HG03064 (cell line): Measurements from ENCODE around the gene CENPF.
A peak's percentile ranks its signal among the peaks of the same experiment; 100 is the strongest.
"Not testable (repeated sequence)": the region's sequence is repeated elsewhere in the genome, so short reads cannot be mapped to it uniquely, and the experiment has no call there.

Source experiments
- ATAC-seq: cut with Tn5 transposase; IDR thresholded peaks from one replicate; pipeline ENCODE4 v1.9.1; 2021; ENCODE audit warnings: low read depth; ENCODE audit not compliant: unreplicated experiment

The CENPF gene

DNA sequence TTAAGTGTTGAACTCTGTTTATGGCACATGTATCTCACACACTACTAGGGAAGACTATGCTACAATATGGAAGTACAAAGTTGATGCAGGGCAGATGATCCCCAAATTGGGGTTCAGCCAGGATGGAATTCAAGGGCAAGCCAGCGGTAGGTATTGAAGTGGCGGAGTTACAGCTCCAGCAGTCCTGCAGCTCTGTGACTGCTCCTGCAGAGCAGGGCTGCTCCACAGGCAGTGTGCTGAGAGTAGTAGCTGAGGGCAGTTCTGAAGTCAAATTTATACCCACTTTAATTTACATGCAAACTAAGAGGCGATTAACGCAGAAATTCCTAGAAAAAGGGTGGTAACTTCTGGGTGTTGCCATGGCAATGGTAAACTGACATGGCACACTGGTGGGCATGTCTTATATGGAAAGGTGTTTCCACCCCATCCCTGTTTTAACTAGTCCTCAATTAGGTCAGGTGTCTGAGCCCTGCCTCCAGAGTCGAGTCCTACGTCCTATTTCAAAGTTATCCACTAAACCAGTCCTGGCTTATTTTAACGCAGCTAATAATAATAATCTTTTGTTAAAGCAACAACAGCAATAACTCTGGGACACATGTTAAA, 20.6 kb upstream of the CENPF start:
- ATAC-seq, result no peak

- ATAC-seq, result no peak
These were observed 19.9 kb upstream of the CENPF start for GRCh38 chr1:214583113-214583512.

DNA sequence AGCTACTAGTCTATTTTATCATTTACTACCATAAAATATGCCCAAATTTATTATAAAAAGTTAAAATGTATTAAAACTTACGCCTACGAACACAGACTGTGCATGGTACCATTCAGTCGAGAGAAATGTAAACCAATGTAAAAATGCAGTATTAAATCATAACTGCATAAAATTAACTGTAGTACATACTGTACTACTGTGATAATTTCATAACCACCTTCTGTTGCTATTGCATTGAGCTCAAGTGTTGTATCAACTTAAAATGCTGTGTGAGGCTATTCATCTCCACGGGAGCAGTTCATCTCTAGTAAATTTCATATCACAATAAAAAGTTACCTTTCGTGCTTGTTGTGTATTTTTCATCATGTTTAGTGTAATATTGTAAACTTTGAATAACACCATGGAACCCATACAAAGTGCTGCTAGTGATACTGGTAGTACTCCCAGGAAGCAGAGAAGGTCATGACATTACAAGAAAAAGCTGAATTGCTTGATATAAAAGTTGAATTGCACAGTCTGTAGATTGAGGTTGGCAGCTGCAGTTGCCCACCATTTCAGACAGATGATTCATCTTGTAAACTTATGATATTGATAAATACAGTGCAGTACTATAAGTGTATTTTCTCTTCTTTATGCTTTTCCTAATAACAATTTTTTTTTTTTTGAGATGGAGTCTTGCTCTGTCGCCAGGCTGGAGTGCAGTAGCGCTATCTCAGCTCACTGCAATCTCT, 19.0 kb upstream of the CENPF start:
- ATAC-seq, result no peak

DNA sequence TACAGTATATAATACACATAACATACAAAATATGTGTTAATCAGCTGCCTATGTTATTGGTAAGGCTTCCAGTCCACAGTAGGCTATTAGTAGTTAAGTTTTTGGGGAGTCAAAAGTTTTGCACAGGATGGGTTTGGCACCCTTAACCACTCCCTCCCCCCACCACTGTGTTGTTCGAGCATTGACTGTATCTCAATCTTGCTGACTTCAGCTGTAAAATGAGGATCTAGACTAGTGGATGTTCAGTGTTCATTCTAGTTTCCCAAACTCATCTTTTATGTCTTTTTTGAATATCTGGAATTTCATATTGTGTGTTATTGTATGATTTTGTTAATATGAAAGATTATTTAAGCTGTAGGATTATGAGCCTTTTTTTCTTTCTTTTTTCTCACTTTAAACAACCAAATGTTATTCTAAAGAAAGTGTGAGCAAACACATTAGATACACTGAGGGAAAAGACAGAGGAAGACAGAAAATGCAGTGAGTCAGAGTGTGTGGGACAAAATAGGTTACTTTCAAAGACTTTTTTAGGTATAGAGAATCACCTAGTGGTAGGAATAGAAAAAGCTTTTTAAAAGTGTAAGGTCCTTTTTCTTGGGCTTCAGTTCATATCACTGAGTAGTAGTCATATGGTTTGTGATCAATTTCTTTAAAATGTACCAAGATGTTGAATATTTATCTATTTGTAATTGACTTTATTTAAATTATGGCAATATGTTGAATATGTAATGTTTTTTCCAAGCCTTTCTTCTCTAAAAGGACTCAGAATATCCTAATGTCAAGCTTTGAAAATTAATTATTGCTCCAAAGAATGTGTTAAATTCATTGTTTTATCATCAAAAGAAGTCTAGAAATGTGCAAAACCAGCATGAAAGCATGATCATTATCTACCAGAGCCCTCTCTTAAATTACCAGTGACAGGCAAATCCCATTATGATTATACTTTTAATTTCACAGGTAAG, 17.9 kb upstream of the CENPF start:
- ATAC-seq, result no peak

DNA sequence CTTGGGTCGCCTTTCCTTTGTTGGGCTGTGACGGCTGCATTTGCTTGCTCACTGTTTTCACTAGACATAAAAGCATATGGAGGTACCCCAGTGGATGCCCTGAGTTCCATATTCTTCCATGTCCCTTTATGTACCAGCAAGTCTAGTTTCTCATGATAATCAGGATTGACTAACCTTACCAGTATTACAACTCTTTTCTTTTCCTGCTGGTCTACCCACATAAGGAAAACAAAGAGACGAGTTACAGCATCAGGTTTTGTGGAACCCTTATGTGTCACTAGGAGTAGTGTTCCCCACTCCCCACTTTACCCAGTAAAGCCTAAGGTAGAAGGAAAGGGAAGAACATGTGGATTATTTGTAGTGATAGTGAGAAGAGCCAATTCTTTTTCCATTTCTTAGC, 16.4 kb upstream of the CENPF start:
- ATAC-seq, result no peak

GRCh38 chr1:214587165-214587564, 15.8 kb upstream of the CENPF start:
- no peak for ATAC-seq

DNA sequence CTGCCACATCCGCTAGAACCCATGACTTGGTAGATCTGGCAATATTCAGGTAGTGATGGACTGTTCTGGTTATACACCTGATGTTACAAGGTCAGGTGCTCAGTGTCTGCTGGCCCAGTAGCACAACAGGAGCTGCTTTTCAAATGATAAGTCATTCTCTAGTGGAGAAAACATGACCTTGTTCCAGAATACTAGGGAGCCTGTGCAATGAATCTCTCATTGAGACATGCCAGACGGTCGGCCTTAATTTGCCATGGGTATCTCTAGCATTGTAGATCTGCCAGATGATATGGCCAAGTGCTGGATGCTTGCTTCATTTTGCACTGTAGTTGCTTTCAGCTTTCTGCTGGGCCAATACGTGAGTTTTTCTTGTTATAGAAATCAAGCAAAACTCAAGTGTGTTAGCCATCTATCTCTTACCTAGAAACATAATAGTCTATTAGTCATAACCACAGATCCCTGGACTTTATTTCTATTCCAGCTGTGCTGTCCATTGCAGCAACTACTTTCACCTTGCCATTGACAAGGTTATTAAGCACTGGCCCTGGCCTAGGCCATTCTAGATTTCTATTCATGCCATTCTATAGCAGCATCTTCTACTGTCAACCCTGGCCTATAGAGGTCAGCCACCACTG, 13.9 kb upstream of the CENPF start:
- ATAC-seq, result no peak

- no peak for ATAC-seq
These were observed 12.3 kb upstream of the CENPF start for GRCh38 chr1:214590696-214591095.

DNA sequence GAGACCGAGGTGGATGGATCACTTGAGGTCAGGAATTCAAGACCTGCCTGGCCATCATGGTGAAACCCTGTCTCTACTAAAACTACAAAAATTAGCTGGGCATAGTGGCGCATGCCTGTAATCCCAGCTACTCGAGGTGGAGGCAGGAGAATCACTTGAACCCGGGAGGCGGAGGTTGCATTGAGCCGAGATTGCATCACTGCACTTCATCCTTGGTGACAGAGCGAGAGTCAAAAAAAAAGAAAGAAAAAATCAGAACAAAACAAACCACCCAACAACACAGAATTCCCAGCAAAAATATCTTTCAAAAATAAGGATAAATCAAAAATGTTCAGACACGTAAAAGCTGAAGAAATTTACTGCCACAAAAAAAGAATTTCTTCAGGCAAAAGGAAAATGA, 11.1 kb upstream of the CENPF start:
- ATAC-seq, result not testable (repeated sequence)

- no peak for ATAC-seq
These were observed 9.8 kb upstream of the CENPF start for GRCh38 chr1:214593158-214593557.

DNA sequence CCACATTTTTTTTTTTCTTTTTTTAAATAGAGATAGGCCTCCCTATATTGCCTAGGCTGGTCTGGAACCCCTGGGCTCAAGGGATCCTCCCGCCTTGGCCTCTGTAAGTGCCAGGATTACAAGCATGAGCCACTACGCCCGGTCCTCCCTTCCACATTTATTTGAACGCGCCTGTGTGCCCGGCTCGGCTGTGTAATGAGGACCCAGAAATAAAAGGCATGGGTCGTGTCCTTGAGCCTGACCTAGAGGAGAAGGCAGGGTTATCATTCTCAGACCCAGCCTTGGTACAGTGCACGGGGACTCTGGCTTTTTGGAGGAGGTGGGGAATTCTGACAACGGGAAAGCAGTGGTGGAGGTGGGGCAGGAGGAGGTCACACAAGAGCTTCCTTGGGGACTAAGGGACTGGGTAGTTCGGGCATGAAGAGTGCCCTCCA, 841 bp downstream of the CENPF start:
- no peak for ATAC-seq

DNA sequence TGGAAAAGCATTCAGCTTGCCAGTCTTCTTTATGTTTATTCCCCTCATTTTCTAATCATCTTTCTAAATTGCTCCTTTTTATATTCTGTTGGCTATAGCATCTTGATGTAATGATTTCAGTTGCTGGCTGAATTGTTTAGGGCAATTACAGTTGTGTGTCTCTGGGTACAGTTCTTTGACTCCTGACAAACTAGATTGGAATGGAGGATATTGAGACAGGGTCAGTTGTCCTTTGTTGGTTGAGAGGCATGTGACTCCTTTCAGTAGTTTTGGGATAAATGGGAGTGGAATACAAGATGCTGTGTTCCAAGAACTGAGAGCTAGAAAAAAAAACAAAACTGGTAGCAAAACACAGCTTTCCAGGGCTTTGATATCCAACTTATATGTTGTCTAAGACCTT, 1.5 kb downstream of the CENPF start:
- ATAC-seq, result no peak

GRCh38 chr1:214605484-214605883, 2.5 kb downstream of the CENPF start:
- not testable (repeated sequence) for ATAC-seq

- not testable (repeated sequence) for ATAC-seq
These were observed 3.2 kb downstream of the CENPF start for GRCh38 chr1:214605933-214606925.

DNA sequence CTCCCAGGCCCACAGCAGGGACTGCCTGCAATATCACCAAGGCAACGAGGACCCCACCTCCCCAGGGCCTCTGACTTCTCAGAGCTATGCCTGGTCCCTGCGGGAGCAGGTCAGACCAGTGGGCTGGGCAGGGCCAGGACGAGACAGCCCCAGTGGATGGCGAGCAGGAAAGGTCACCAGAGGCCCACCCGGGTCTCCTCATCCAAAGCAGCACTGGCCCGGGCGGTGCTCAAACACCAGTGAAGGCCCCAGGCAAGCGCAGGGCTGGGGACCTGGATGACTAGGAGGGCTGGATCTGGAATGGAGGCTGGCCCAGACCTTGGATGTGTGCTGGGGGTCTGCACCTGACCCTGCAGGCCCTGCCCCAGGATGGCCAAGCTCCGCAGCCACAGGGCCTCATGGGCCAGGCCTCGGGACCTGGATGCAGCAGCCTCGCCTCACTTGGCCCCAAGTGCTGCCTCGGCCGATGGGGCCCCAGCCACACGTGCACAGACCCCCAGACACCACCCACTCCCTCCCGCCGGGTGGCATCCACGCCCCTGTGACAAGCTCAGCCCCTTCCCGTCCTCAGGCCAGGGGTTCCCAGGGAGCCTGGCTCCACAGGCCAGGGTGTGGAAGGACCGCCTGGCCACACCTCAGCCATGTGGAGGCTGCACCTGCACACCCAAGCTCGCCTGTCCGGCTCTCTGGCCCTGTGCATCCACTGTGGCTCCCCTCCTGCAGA, 4.7 kb downstream of the CENPF start:
- not testable (repeated sequence) for ATAC-seq

DNA sequence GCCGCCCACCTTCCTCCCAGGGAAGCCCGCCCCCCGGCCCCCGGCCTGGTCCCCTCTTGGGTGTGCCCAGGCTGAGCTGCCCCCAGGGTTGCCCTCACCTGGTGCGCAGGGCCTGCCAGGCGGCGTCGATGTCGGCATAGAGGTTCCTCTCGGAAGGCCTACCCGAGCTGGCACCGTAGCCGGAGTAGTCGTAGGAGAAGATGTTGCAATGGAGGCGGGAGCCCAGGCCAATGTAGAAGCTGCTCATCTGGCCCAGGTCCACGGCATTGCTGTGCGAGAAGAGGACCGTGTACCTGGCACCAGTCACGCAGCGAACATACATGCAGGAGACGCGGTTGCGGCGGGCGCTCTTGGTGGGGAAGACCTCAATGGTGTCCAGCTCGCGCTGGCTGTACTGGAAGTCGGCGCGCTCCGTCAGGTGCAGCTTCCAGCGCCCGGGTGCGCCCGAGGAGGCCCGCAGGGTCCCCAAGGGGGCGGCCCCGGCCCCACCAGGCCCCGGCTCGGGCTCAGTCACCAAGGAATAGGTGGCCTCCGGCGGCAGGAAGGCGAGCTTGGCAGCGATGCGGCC, 5.3 kb downstream of the CENPF start:
- ATAC-seq, result not testable (repeated sequence)

GRCh38 chr1:214608817-214609216, 5.8 kb downstream of the CENPF start:
- not testable (repeated sequence) for ATAC-seq

- ATAC-seq, result no peak
These were observed 6.7 kb downstream of the CENPF start for GRCh38 chr1:214609692-214610091.

GRCh38 chr1:214610136-214610535, 7.1 kb downstream of the CENPF start:
- peak; percentile 52 for ATAC-seq
